OCI-LY7 (cell line): ENCODE results near the gene OR8B2.

ENCODE experiments used
- CTCF ChIP-seq: fragments of 200-600 bp; sonication (generic); conservative IDR thresholded peaks from 2 replicates; pipeline ENCODE4 v1.5.1; 2014; ENCODE audit warnings: mild to moderate bottlenecking, antibody characterized with exemption, low read length, moderate library complexity, mixed read lengths
- EZH2phosphoT487 ChIP-seq: fragments of 200-600 bp; sonication (generic); IDR thresholded peaks from 2 replicates; pipeline ENCODE4 v1.6.1; 2018; ENCODE audit warnings: low read depth, borderline replicate concordance, mild to moderate bottlenecking, mixed run types, antibody characterized with exemption, low read length, moderate library complexity, mixed read lengths

- TF ChIP-seq CTCF (no peak), EZH2phosphoT487 (no peak)
Observed at GRCh38 chr11:124394408-124394807, 10.1 kb upstream of the OR8B2 start.
